GM12865 (cell line): ENCODE data around the gene VWA8.

Experiments used
- DNase-seq: peaks from one replicate; pipeline ENCODE4 v3.0.0; 2010; ENCODE audit warnings: low read depth
- H3K4me3 ChIP-seq: 2 replicates; pipeline ENCODE4 v1.5.1; 2011; ENCODE audit warnings: mild to moderate bottlenecking, low read depth, low read length, control low read depth
- TF ChIP-seq, protein P1 (sequence below): IDR thresholded peaks from 2 replicates; pipeline ENCODE4 v1.5.1; 2011; ENCODE audit warnings: low read length, control low read depth, low read depth, inconsistent platforms; ENCODE audit not compliant: insufficient read depth; ENCODE audit errors: missing control alignments

VWA8 gene

GRCh38 chr13:41609828-41610227 lies 351.1 kb downstream of the VWA8 start:
- H3K4me3 ChIP-seq: no peak overlapping the region
- DNase-seq: no peak
- TF ChIP-seq, protein P1, sequence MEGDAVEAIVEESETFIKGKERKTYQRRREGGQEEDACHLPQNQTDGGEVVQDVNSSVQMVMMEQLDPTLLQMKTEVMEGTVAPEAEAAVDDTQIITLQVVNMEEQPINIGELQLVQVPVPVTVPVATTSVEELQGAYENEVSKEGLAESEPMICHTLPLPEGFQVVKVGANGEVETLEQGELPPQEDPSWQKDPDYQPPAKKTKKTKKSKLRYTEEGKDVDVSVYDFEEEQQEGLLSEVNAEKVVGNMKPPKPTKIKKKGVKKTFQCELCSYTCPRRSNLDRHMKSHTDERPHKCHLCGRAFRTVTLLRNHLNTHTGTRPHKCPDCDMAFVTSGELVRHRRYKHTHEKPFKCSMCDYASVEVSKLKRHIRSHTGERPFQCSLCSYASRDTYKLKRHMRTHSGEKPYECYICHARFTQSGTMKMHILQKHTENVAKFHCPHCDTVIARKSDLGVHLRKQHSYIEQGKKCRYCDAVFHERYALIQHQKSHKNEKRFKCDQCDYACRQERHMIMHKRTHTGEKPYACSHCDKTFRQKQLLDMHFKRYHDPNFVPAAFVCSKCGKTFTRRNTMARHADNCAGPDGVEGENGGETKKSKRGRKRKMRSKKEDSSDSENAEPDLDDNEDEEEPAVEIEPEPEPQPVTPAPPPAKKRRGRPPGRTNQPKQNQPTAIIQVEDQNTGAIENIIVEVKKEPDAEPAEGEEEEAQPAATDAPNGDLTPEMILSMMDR: no peak

DNA sequence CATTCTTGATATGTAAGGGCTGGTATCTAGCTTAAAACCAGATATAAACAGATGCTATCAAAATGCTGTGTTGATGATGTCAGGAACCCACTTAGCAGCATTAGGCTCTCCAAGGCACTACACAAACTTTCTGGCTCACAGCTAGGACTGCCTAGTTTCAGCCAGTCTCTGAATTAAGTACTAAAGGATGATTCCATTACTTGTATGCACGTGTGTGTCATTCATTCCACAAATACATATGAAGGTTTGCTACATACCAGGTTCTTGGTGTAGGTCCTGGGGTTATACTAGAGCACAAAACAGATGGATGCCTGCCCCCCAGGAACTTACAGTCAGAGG lies 352.1 kb downstream of the VWA8 start:
- H3K4me3 ChIP-seq: no peak overlapping the region
- TF ChIP-seq, protein P1: no peak
- no peak for DNase-seq

GRCh38 chr13:41608111-41608838 lies 352.6 kb downstream of the VWA8 start:
- TF ChIP-seq, protein P1: no peak
- H3K4me3 ChIP-seq: no peak overlapping the region
- no peak for DNase-seq

GRCh38 chr13:41606646-41607045 lies 354.3 kb downstream of the VWA8 start:
- DNase-seq: no peak
- no peak overlapping the region for H3K4me3 ChIP-seq
- TF ChIP-seq, protein P1: no peak

GRCh38 chr13:41605319-41606285 lies 355.3 kb downstream of the VWA8 start:
- H3K4me3 ChIP-seq: no peak overlapping the region
- no peak for DNase-seq
- TF ChIP-seq, protein P1: no peak

GRCh38 chr13:41603917-41604316 lies 357.0 kb downstream of the VWA8 start:
- TF ChIP-seq, protein P1: no peak
- DNase-seq: no peak
- no peak overlapping the region for H3K4me3 ChIP-seq
